ENCODE results near the gene NHEJ1. TPM values are rescaled to one million over a fixed set of nuclear protein-coding genes. Genes with fewer than 3 reads are reported as not detected.

NHEJ1 gene
- total and polyA plus RNA-seq, 2 of the 13 experiments (the other 11 are each of a cell fraction or from before 2014, with no cell fraction given): 30.0 to 30.7 TPM

DNA sequence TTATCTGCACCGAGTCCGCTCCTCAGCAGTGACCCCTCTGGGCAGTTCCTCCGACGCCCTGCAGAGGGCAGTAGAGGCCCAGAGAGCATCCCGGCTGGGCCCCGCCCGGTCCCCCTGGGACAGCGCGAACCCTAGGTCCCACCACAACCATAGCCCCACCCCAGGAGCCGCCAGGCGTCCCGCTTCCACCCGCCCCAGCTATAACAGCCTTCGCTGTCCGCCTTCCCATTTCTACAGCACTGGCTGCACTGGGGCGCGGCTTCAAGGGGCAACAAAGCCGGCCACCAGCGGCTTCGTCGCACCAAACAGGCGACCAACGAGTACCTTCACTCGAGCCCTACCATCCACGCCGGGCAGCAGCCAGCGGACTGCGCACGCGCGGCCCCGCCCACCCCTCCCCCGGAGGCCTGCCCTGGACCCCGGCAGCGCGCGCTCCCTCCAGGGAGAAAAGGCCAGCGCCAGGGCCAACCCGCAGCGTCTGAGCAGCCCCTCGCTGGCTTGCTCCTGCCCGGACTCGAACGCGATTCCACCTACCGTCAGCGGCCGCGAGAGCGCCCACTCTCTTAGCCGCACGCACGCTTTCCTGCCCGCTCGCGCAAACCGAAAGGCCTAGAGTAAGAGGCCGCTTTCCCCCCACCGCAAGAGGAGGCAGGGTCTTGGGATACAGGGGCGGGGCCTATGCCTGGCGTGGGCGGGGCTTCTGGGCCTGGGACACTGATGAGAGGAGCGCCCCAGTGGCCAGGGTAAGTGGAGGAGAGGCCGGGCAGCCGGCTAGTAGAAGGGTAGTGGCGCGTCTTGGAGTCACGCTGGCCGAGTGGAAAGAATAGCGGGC is at the start of gene NHEJ1 (continued):
- TF ChIP-seq, protein P1, sequence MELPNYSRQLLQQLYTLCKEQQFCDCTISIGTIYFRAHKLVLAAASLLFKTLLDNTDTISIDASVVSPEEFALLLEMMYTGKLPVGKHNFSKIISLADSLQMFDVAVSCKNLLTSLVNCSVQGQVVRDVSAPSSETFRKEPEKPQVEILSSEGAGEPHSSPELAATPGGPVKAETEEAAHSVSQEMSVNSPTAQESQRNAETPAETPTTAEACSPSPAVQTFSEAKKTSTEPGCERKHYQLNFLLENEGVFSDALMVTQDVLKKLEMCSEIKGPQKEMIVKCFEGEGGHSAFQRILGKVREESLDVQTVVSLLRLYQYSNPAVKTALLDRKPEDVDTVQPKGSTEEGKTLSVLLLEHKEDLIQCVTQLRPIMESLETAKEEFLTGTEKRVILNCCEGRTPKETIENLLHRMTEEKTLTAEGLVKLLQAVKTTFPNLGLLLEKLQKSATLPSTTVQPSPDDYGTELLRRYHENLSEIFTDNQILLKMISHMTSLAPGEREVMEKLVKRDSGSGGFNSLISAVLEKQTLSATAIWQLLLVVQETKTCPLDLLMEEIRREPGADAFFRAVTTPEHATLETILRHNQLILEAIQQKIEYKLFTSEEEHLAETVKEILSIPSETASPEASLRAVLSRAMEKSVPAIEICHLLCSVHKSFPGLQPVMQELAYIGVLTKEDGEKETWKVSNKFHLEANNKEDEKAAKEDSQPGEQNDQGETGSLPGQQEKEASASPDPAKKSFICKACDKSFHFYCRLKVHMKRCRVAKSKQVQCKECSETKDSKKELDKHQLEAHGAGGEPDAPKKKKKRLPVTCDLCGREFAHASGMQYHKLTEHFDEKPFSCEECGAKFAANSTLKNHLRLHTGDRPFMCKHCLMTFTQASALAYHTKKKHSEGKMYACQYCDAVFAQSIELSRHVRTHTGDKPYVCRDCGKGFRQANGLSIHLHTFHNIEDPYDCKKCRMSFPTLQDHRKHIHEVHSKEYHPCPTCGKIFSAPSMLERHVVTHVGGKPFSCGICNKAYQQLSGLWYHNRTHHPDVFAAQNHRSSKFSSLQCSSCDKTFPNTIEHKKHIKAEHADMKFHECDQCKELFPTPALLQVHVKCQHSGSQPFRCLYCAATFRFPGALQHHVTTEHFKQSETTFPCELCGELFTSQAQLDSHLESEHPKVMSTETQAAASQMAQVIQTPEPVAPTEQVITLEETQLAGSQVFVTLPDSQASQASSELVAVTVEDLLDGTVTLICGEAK (IDR thresholded peaks at IDR 0.05): no peak
- TF ChIP-seq, protein P1 (CRISPR knock-in tag; IDR thresholded peaks at IDR 0.05): peak; percentile 56
- TF ChIP-seq NFIC (IDR thresholded peaks at IDR 0.05; ENCODE audit: low read length) (no peak), SNAI1 (CRISPR knock-in tag; IDR thresholded peaks at IDR 0.05; ENCODE audit: borderline replicate concordance) (peak; percentile 34; the same call in 1 of the 2 replicates), RBAK (CRISPR knock-in tag; IDR thresholded peaks at IDR 0.05) (0 out of 2 replicates have a peak, but pooled peaks have one; percentile 50), TBX3 (IDR thresholded peaks at IDR 0.05; ENCODE audit: borderline replicate concordance) (no peak), ZNF317 (CRISPR knock-in tag; IDR thresholded peaks at IDR 0.05) (peak; percentile 76), ZSCAN31 (CRISPR knock-in tag; IDR thresholded peaks at IDR 0.05; ENCODE audit: low read depth) (peak; percentile 90), BRD4 (CRISPR knock-in tag; IDR thresholded peaks at IDR 0.05) (peak; percentile 87), ZNF557 (CRISPR knock-in tag; IDR thresholded peaks at IDR 0.05) (peak; percentile 60; the same call in 1 of the 2 replicates), ZFY (CRISPR knock-in tag; IDR thresholded peaks at IDR 0.05) (peak; percentile 100), KIAA2018 (CRISPR knock-in tag; IDR thresholded peaks at IDR 0.05; ENCODE audit: borderline replicate concordance) (no peak)

Measured in HepG2 (cell line).